T-helper 2 cell treated with Interferon-gamma antibody and Interleukin-4, amounts not matched to agents 5 μg/mL and 100 μg/mL, for 36 hours (primary cell): ENCODE measurements around the gene NOS3.

Experiments used
- DNase-seq: peaks from one replicate; pipeline ENCODE4 v3.0.0; 2021; ENCODE audit warnings: low spot score
- H3K27ac Mint-ChIP-seq: one replicate; pipeline ENCODE4 v1.8.0; 2021; ENCODE audit warnings: mild to moderate bottlenecking, mixed read lengths
- H3K27me3 Mint-ChIP-seq: one replicate; pipeline ENCODE4 v1.8.0; 2021; ENCODE audit warnings: low read depth, mixed read lengths
- H3K36me3 Mint-ChIP-seq: one replicate; pipeline ENCODE4 v1.8.0; 2021; ENCODE audit warnings: low read depth, mixed read lengths
- H3K4me1 Mint-ChIP-seq: one replicate; pipeline ENCODE4 v1.8.0; 2021; ENCODE audit warnings: low read depth, mixed read lengths
- H3K4me3 Mint-ChIP-seq: one replicate; pipeline ENCODE4 v1.8.0; 2022; ENCODE audit warnings: mild to moderate bottlenecking, moderate library complexity, mixed read lengths
- H3K9me3 Mint-ChIP-seq: one replicate; pipeline ENCODE4 v1.8.0; 2021; ENCODE audit warnings: mixed read lengths

The NOS3 gene

GRCh38 chr7:150967349-150967748 lies 23.5 kb upstream of the NOS3 start:
- Mint-ChIP-seq H3K27me3 (peaks cover 15% of the 10 kb centered on the region), H3K9me3 (no peaks in the 10 kb centered on the region), H3K4me1 (no peaks in the 10 kb centered on the region), H3K36me3 (no peaks in the 10 kb centered on the region), H3K27ac (no peak overlapping the region), H3K4me3 (no peak overlapping the region)
- DNase-seq, result no peak

- Mint-ChIP-seq H3K27ac (no peak overlapping the region), H3K9me3 (no peaks in the 10 kb centered on the region), H3K4me1 (peaks cover 1% of the 10 kb centered on the region), H3K4me3 (no peak overlapping the region), H3K36me3 (no peaks in the 10 kb centered on the region), H3K27me3 (peaks cover 13% of the 10 kb centered on the region)
- DNase-seq, result no peak
Measured at GRCh38 chr7:150968056-150968733, 22.6 kb upstream of the NOS3 start.

GRCh38 chr7:150968734-150969372 lies 22.0 kb upstream of the NOS3 start:
- Mint-ChIP-seq H3K4me1 (peaks cover 2% of the 10 kb centered on the region), H3K27me3 (peaks cover 13% of the 10 kb centered on the region), H3K36me3 (no peaks in the 10 kb centered on the region), H3K9me3 (no peaks in the 10 kb centered on the region), H3K4me3 (no peak overlapping the region), H3K27ac (no peak overlapping the region)
- DNase-seq, result no peak

GRCh38 chr7:150969475-150969874 lies 21.3 kb upstream of the NOS3 start:
- H3K4me1 Mint-ChIP-seq, result peaks cover 5% of the 10 kb centered on the region
- no peak overlapping the region for H3K4me3 Mint-ChIP-seq
- no peaks in the 10 kb centered on the region for H3K36me3 Mint-ChIP-seq
- H3K27me3 Mint-ChIP-seq, result peaks cover 13% of the 10 kb centered on the region
- no peak for DNase-seq
- H3K9me3 Mint-ChIP-seq, result no peaks in the 10 kb centered on the region
- H3K27ac Mint-ChIP-seq, result no peak overlapping the region

GRCh38 chr7:150970424-150970823 lies 20.4 kb upstream of the NOS3 start:
- Mint-ChIP-seq H3K9me3 (no peaks in the 10 kb centered on the region), H3K27ac (no peak overlapping the region), H3K4me1 (peaks cover 7% of the 10 kb centered on the region), H3K4me3 (no peak overlapping the region), H3K36me3 (no peaks in the 10 kb centered on the region), H3K27me3 (peaks cover 12% of the 10 kb centered on the region)
- DNase-seq, result no peak

- H3K4me1 Mint-ChIP-seq, result peaks cover 9% of the 10 kb centered on the region
- DNase-seq, result no peak
- peak overlapping the region; percentile 64 for H3K27ac Mint-ChIP-seq
- H3K4me3 Mint-ChIP-seq, result no peak overlapping the region
- peaks cover 17% of the 10 kb centered on the region for H3K27me3 Mint-ChIP-seq
- H3K9me3 Mint-ChIP-seq, result no peaks in the 10 kb centered on the region
- H3K36me3 Mint-ChIP-seq, result no peaks in the 10 kb centered on the region
Measured at GRCh38 chr7:150971242-150972022, 19.4 kb upstream of the NOS3 start.

GRCh38 chr7:150972023-150972468 lies 18.8 kb upstream of the NOS3 start:
- Mint-ChIP-seq H3K9me3 (no peaks in the 10 kb centered on the region), H3K4me1 (peaks cover 13% of the 10 kb centered on the region), H3K36me3 (no peaks in the 10 kb centered on the region), H3K27me3 (peaks cover 20% of the 10 kb centered on the region), H3K4me3 (no peak overlapping the region), H3K27ac (no peak overlapping the region)
- no peak for DNase-seq

GRCh38 chr7:150972741-150973140 lies 18.1 kb upstream of the NOS3 start:
- no peak for DNase-seq
- Mint-ChIP-seq H3K36me3 (no peaks in the 10 kb centered on the region), H3K4me1 (peaks cover 15% of the 10 kb centered on the region), H3K4me3 (no peak overlapping the region), H3K27me3 (peaks cover 19% of the 10 kb centered on the region), H3K27ac (no peak overlapping the region), H3K9me3 (no peaks in the 10 kb centered on the region)

- Mint-ChIP-seq H3K4me1 (peaks cover 18% of the 10 kb centered on the region), H3K27me3 (peaks cover 25% of the 10 kb centered on the region), H3K36me3 (no peaks in the 10 kb centered on the region), H3K9me3 (no peaks in the 10 kb centered on the region), H3K4me3 (peak overlapping the region; percentile 64), H3K27ac (peak overlapping the region; percentile 57)
- DNase-seq, result no peak
Measured at GRCh38 chr7:150973571-150974451, 17.0 kb upstream of the NOS3 start.

GRCh38 chr7:150974468-150975391 lies 16.1 kb upstream of the NOS3 start:
- peak; percentile 62 for DNase-seq
- Mint-ChIP-seq H3K4me1 (peaks cover 18% of the 10 kb centered on the region), H3K27me3 (peaks cover 32% of the 10 kb centered on the region), H3K36me3 (no peaks in the 10 kb centered on the region), H3K9me3 (no peaks in the 10 kb centered on the region), H3K27ac (peak overlapping the region; percentile 57), H3K4me3 (peak overlapping the region; percentile 86)

GRCh38 chr7:150975536-150976319 lies 15.1 kb upstream of the NOS3 start:
- peak overlapping the region; percentile 49 for H3K27ac Mint-ChIP-seq
- H3K4me3 Mint-ChIP-seq, result peak overlapping the region; percentile 72
- peaks cover 42% of the 10 kb centered on the region for H3K27me3 Mint-ChIP-seq
- no peaks in the 10 kb centered on the region for H3K36me3 Mint-ChIP-seq
- H3K9me3 Mint-ChIP-seq, result no peaks in the 10 kb centered on the region
- no peak for DNase-seq
- H3K4me1 Mint-ChIP-seq, result peaks cover 18% of the 10 kb centered on the region
